ENCODE data around the gene SHISA4.

GRCh38 chr1:201941420-201942128, 52.9 kb downstream of the SHISA4 start:
- TF ChIP-seq FOXM1 (IDR thresholded peaks at IDR 0.05; ENCODE audit: borderline replicate concordance), result no peak
- no peak for TF ChIP-seq SUZ12 (IDR thresholded peaks at IDR 0.05)
- TF ChIP-seq ZNF384 (IDR thresholded peaks at IDR 0.05), result no peak
- TF ChIP-seq NFRKB (IDR thresholded peaks at IDR 0.05), result no peak
- TF ChIP-seq CTBP1 (IDR thresholded peaks at IDR 0.05; ENCODE audit: borderline replicate concordance), result no peak
- no peak for TF ChIP-seq BHLHE40 (IDR thresholded peaks at IDR 0.05; ENCODE audit: borderline replicate concordance)
- no peak for TF ChIP-seq HDGF (IDR thresholded peaks at IDR 0.05; ENCODE audit: borderline replicate concordance)
- TF ChIP-seq SP1 (IDR thresholded peaks at IDR 0.05), result no peak

Measured in HEK293T (cell line).